ACHN (cell line): ENCODE data around the gene CSNK1E.

Experiments used
- DNase-seq: peaks from one replicate; pipeline ENCODE4 v3.0.0-alpha.2; 2015
- in situ Hi-C: cut with HindIII; loops from 2 replicates; pipeline ENCODE4 v1.10.0; 2017; ENCODE audit warnings: low sequenced_read_pairs, low pct_ligation_motif_present, low pct_unique_long_range_greater_than_20kb

Gene CSNK1E

GRCh38 chr22:38291201-38291777, 25.9 kb downstream of the CSNK1E start:
- no peak for DNase-seq
- in situ Hi-C loops: no loop called here

GRCh38 chr22:38290347-38290746, 26.9 kb downstream of the CSNK1E start:
- in situ Hi-C loops: no loop called here
- no peak for DNase-seq

GRCh38 chr22:38289583-38290082, 27.6 kb downstream of the CSNK1E start:
- no peak for DNase-seq
- in situ Hi-C loops: no loop called here

- no peak for DNase-seq
- in situ Hi-C loops: no loop called here
These were observed 30.1 kb downstream of the CSNK1E start for GRCh38 chr22:38286915-38287669.

- no peak for DNase-seq
- in situ Hi-C loops: no loop called here
These were observed 32.2 kb downstream of the CSNK1E start for GRCh38 chr22:38285018-38285417.

GRCh38 chr22:38284042-38284402, 33.2 kb downstream of the CSNK1E start:
- in situ Hi-C loops: no loop called here
- no peak for DNase-seq

- in situ Hi-C loops: no loop called here
- no peak for DNase-seq
These were observed 34.8 kb downstream of the CSNK1E start for GRCh38 chr22:38282397-38282796.

GRCh38 chr22:38276166-38276565, 41.1 kb downstream of the CSNK1E start:
- no peak for DNase-seq
- in situ Hi-C loops: no loop called here

GRCh38 chr22:38273135-38273826, 44.0 kb downstream of the CSNK1E start:
- in situ Hi-C loops: no loop called here
- DNase-seq: no peak

GRCh38 chr22:38272373-38273134, 44.7 kb downstream of the CSNK1E start, which contains the start of gene TMEM184B:
TSS of gene TMEM184B (minus strand) at chr22:38273010. CDS start at chr22:38247961, 25,049 bp downstream.
- in situ Hi-C loops: no loop called here
- DNase-seq: peak; percentile 69

GRCh38 chr22:38271927-38272372, 45.3 kb downstream of the CSNK1E start:
- no peak for DNase-seq
- in situ Hi-C loops: no loop called here

- in situ Hi-C loops: no loop called here
- DNase-seq: no peak
These were observed 46.1 kb downstream of the CSNK1E start for GRCh38 chr22:38271101-38271500.

- in situ Hi-C loops: no loop called here
These were observed 46.9 kb downstream of the CSNK1E start for GRCh38 chr22:38270091-38270992.

GRCh38 chr22:38269466-38269865, 47.8 kb downstream of the CSNK1E start:
- no peak for DNase-seq

More at GRCh38 chr22:38270091-38270992, 46.9 kb downstream of the CSNK1E start:
- no peak for DNase-seq

GRCh38 chr22:38267086-38267485, 50.1 kb downstream of the CSNK1E start:
- in situ Hi-C loops: no loop called here
- DNase-seq: no peak

More at GRCh38 chr22:38269466-38269865, 47.8 kb downstream of the CSNK1E start:
- in situ Hi-C loops: no loop called here

- in situ Hi-C loops: no loop called here
These were observed 51.1 kb downstream of the CSNK1E start for GRCh38 chr22:38266120-38266519.

GRCh38 chr22:38264322-38264843, 52.9 kb downstream of the CSNK1E start:
- DNase-seq: no peak
- in situ Hi-C loops: no loop called here

More at GRCh38 chr22:38266120-38266519, 51.1 kb downstream of the CSNK1E start:
- no peak for DNase-seq
